HG03565 (cell line): ENCODE data around the gene PHF10.
"Not testable (repeated sequence)": the region's sequence is repeated elsewhere in the genome, so short reads cannot be mapped to it uniquely, and the experiment has no call there.

Experiments used
- ATAC-seq: cut with Tn5 transposase; IDR thresholded peaks from one replicate; pipeline ENCODE4 v1.9.1; 2021; ENCODE audit warnings: mild to moderate bottlenecking, moderate library complexity; ENCODE audit not compliant: unreplicated experiment

The PHF10 gene

DNA sequence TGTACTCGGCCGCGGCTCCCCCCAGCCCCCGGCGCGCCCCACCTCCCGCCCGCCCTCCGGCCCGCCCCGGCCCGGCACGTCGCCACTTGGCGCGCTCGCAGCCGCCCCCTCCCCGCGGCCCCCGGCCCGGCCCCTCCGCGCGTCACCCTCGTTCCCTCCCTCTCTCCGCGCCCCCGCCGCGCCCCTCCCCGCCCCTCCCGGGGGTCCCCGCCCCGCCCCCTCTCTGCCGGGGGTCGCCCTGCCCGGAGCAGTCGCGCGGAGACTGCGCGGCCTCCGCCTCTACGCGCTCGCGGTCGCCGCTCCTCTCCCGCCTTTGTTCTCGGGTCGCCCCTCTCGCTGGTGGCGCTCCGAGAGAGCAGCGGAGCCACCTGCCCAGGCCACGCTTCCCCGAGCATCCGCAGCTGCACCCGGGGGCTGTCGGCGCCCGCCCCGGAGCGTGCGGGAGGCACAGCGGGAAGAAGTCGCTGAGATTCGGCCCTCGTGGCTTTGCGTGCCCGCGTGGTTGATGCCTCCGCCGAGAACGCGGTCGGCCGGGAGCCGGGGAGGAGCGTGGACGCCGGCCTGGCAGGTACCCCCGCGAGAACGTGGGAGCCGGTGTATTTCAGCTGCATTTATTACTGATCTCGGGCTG lies at the start of gene PHF10:
TSS of gene PHF10 (minus strand) at position 7 of the 631 bp plus-strand sequence. CDS start 569 bp downstream, outside the sequence.
- peak; percentile 19 for ATAC-seq

DNA sequence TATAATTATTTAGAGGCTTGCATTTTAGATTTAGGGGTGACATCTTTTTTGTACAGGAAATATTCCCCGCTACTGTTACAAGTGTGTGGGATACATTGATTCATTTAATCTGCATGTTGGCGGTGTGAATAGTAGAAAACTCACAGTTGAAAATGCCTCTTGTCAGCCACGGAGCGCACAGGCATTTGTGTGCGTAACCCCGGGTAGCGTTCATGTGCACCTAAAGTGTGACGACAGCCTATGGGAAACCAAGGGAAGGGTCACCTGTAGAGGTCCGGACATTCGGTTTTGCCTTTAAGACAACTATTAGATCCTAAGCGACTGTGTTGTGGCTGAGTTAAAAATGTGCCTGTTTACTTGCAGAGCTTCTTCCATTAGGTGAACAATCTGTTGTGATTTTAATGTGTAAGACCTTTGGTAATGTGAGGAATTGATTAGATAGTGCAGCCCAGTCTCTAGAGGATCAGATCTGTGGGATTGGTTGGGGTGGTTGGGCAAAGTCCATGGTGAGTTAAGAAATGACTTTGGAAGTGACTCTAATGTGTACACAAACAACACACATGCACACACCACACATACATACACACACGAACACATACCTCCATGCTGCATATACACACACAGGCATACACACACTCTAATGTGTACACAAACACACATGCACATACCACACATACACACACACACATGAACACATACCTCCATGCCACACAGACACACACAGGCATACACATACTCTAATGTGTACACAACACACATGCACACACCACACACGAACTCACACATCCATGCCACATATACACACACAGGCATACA lies 42.8 kb upstream of the PHF10 start:
- no peak for ATAC-seq

DNA sequence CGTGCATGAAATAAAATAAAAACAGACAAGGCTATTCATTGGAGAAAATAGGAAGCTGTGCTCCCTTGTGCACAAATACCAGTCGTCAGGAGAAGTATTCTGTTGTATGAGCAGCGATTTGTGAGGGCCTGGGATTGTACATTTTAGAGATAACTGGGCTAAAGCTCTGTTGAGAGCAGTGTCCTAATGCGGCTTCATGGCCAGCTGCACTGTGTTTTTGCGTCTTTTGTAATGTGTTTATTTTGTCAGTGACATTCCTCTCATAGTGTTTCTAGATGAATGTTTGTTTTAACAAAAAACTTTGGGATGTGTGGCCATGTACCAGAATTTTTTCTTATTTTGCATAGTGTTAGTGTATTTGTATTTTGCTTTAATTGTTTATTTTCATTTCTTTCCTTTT lies 41.9 kb upstream of the PHF10 start:
- ATAC-seq = no peak

- ATAC-seq = not testable (repeated sequence)
These were observed 41.5 kb upstream of the PHF10 start for GRCh38 chr6:169765789-169766188.

DNA sequence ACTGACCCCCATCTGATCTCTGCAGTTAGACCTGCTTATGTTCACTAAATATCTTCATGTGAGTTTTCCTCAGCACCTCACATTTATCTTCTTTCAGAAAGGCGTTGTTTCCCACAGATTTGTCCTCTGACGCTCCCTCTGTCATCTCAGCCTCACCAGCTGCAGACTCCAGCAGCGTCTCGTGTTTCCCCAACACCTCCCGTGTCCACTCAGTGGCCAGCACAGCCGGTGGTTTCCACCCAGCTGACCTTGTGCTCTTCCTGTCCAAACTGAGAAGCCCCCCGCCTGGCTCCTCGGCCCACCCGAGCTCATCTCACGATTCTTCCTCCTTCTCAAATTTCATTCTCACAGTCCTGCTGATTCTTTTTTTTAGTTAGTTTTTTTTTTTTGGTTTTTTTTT lies 39.6 kb upstream of the PHF10 start:
- ATAC-seq = no peak

DNA sequence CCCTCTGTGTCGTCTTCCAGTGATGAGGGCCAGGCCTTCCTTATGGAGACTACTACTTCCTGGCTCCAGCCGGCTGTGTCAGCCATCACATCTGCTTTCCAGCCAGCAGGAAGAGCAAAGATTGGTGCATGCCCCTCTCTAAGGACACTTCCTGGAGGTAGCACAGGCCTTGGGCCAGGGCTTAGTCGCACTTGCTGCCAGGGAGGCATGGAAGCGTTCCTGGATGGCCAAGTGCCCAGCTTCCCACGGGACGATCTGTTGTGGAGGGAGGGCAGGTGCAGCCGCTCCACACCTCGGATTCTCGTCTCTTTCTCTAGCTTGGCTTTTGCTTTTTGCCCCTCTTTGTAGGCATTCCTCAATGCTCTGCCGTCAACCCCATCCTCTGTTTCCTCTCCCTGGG lies 39.0 kb upstream of the PHF10 start:
- ATAC-seq = no peak

GRCh38 chr6:169755162-169755561 lies 30.9 kb upstream of the PHF10 start:
- ATAC-seq = no peak

DNA sequence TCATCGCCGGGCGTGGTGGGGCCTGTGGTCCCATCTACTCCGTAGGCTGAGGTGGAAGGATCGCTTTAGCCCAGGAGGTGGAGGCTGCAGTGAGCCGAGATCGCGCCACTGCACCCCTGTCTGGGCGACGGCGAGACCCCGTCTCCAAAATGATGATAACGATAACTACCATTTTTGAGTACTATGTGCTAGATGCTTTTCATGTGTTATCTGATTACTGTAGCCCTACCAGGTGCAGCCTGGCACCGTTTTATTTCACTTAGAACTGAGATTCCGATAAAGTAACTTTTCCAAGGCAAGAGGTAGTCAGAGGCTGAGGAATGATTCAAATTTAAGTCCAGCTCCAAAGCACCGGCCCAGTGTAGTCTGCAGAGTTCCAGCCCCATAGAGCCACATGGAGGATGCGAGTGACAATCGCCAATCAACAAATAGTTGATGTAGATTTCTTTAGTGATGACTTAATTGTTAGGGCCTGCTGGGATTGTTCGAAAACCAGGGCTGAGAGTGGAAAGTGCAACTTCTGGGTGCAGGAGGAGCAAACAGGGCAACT lies 27.8 kb upstream of the PHF10 start:
- no peak for ATAC-seq

GRCh38 chr6:169751242-169752073 lies 27.2 kb upstream of the PHF10 start, which contains the start of the genes DYNLT2 and ERMARD:
TSS of gene DYNLT2 (minus strand) at chr6:169751572. CDS start at chr6:169751458, 114 bp downstream.
TSS of gene ERMARD (plus strand) at chr6:169751622. CDS start at chr6:169751658, 36 bp downstream.
- peak; percentile 91 for ATAC-seq

DNA sequence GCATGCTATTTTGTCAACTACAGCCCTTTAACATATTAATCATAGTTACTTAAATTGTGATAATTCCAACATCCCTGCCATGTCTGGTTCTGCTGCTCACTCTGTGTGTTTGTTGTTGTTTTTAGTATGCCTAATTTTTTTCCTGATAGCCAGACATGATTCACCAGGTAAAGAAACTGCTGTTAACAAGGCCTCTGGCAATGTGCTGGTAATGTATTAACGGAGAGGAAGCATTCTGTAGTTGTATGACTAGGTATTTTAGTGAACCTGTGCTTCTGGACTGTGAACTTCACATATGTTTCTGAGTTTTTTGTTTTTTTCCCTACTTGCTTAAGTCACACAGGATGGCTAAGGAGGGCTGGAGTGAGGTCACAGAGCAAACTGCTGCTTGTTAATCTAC lies 22.3 kb upstream of the PHF10 start:
- no peak for ATAC-seq

- ATAC-seq = no peak
These were observed 21.1 kb upstream of the PHF10 start for GRCh38 chr6:169745405-169745804.

DNA sequence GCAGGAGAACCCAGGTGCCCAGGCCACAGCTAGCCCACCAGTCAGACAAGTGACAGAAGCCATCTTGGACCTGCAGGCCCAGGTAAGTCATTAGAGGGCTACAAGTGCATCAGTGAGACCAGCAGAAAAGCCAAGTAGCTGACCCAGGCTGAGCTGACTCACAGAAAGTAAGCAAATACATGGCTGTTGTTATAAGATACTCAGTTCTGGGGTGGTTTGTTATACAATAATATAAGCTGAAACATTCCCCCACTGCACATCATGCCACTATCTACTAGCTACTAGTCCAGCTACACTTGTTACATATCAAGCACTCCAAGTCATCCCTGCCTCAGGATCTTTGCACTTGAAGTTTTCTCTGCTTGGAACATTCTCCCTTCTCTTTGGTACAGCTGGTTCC lies 17.0 kb upstream of the PHF10 start:
- ATAC-seq = no peak

GRCh38 chr6:169738976-169739529 lies 14.8 kb upstream of the PHF10 start:
- ATAC-seq = no peak

DNA sequence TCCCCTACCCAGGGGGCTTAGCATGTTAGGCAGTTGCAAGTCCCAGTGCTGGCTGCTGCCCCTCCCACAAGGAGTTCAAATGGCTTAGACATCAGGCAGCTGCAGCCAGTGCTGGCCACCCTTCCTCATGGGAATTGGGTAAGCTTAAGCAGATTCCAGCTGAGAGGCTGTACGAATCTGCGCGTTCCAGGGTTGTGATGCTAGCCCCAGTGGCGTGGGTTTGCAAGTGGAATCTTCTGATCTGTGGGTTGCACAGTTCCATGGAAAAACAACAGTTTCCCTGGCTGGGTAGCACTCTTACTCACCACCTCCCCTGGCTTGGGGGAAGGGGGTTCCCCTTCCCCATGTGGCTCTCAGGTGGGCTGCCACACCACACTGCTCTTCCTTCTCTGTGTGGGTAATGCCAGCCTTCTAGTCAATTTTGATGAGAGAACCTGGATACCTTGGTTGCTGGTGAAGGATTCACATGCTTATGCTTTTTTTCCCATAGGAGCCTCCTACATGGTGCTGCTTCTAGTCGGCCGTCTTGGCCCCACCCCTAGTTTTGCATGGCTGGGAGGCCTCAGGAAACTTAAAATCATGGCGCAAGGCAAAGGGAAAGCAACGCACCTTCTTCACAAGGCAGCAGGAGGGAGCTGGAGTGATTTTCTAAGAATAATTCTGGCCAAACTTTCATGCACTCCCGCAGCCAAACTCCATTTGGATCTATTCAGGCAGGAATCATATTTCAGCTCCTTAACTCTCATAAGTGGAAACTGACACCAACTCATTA lies 14.1 kb upstream of the PHF10 start:
- ATAC-seq = no peak

DNA sequence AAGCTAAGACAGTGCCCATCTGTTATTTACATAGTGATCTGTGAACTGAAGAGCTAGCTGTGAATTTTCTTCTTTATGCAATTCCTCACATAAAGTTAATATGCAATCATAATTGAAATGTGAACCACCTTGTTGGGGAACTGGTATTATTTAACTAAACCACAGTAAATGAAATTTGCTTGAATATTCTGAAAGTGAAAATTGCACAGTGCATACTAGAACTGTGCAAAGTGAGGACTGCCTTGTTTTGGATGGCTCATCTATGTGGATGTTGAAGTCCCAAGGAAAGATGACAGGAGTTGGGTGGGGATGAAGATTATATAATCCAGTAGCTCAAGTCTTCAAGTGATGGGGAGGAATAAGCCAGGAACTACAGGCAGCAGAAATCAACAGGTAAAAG lies 5.7 kb upstream of the PHF10 start:
- no peak for ATAC-seq

DNA sequence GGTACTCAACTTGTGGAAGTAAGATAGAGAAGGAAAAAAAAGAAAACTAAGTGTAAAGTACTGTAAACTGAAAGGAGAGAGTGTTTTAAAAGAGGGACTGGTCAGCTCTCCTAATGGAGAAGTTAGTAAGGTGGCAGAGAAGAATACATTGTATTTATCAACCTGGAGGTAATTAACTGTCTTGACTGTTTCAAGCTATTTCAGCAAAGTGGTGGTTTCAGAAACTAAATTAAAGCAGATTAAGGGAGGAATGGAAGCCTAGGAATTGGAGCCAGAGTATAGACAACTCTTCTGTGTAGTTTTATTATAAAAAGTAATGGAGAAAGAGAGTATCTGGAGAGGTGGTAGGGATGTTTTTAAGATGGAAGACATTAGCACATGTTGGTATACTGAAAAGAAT lies 2.7 kb upstream of the PHF10 start:
- ATAC-seq = no peak

- no peak for ATAC-seq
These were observed 1.7 kb upstream of the PHF10 start for GRCh38 chr6:169726049-169726400.

- peak; percentile 10 for ATAC-seq
These were observed 1.1 kb upstream of the PHF10 start for GRCh38 chr6:169725125-169726048.

GRCh38 chr6:169723991-169724493 lies 258 bp downstream of the PHF10 start:
- peak; percentile 22 for ATAC-seq
